Esophagus squamous epithelium (tissue), 4 donors: ENCODE results near the gene GMPS.

ENCODE experiments used
- POLR2A ChIP-seq, 4 donors: fragments of 450-650 bp; IDR thresholded peaks; one replicate each; pipeline ENCODE4 v1.6.1; 2017; ENCODE audit warnings: antibody characterized with exemption in 4 of 4, mild to moderate bottlenecking in 4 of 4, moderate library complexity in 3 of 4
- TF ChIP-seq, protein P1 (sequence below), 6 experiments: fragments of 450-650 bp in 4 of 6; fragments of 200-600 bp in 2 of 6; sonication (generic) in 2 of 6; IDR thresholded peaks; one replicate each; pipeline ENCODE4 v1.5.1; 2016 to 2019; ENCODE audit warnings: antibody characterized with exemption in 6 of 6, mild to moderate bottlenecking in 4 of 6, moderate library complexity in 4 of 6

DNA sequence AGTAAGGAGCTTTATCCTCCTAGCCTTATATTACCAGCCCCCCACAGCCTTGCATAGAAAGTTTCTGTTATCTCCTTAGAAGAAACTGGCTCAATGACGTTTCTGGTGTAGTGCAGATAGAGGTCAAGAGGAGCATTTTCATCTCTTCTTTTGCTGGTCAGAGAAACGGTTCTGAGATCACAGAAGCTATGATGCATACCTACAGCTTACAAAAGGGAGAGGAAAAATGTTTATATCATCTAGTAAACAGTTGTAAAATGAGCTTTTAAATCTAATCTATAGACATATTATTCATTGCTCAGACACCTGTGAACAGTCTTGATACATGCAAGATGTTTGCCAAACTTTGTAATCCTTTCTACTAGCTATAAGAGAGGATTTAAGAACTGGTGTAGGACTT lies 68.0 kb downstream of the GMPS start:
- TF ChIP-seq, protein P1, sequence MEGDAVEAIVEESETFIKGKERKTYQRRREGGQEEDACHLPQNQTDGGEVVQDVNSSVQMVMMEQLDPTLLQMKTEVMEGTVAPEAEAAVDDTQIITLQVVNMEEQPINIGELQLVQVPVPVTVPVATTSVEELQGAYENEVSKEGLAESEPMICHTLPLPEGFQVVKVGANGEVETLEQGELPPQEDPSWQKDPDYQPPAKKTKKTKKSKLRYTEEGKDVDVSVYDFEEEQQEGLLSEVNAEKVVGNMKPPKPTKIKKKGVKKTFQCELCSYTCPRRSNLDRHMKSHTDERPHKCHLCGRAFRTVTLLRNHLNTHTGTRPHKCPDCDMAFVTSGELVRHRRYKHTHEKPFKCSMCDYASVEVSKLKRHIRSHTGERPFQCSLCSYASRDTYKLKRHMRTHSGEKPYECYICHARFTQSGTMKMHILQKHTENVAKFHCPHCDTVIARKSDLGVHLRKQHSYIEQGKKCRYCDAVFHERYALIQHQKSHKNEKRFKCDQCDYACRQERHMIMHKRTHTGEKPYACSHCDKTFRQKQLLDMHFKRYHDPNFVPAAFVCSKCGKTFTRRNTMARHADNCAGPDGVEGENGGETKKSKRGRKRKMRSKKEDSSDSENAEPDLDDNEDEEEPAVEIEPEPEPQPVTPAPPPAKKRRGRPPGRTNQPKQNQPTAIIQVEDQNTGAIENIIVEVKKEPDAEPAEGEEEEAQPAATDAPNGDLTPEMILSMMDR (IDR thresholded peaks at IDR 0.05), result no peak
- no peak for TF ChIP-seq POLR2A (IDR thresholded peaks at IDR 0.05)
